ENCODE results near the gene POU2AF3. TPM values are rescaled to one million over a fixed set of nuclear protein-coding genes. Genes with fewer than 3 reads are reported as not detected.

The POU2AF3 gene
- total and polyA plus RNA-seq, 10 of the 15 experiments (the other 5 are each of a cell fraction or from before 2014, with no cell fraction given): 0.17 TPM; not detected in 8

- SMC1A ChIA-PET (ENCODE audit: uncharacterized antibody, unreplicated experiment): interaction anchor here (0.9 to 1.6 kb wide), 4 partner anchors 8 to 94 kb away, joined by 3 to 5 read pairs (median 4); no protein-coding TSS in a partner anchor
- no TSS peak for BruUV-seq (replicated peaks)
- Histone ChIP-seq H3K36me3 (ENCODE audit: control insufficient read depth in 2 of 2, insufficient read depth in 2 of 2, low read length in 1 of 2) (no peaks in the 10 kb centered on the region), H2AFZ (ENCODE audit: control insufficient read depth, low read depth, low read length) (no peak overlapping the region), H3K9ac (ENCODE audit: control insufficient read depth, insufficient read depth, low read length) (no peak overlapping the region), H3K4me1 (ENCODE audit: control insufficient read depth, insufficient read depth, low read length) (peaks cover 3% of the 10 kb centered on the region; the same call in 1 of the 2 replicates), H3K79me2 (ENCODE audit: control insufficient read depth, insufficient read depth, low read length) (no peaks in the 10 kb centered on the region), H3K4me3 (no peak overlapping the region), H4K20me1 (ENCODE audit: control insufficient read depth, insufficient read depth) (no peaks in the 10 kb centered on the region), H3K27ac (ENCODE audit: control insufficient read depth, insufficient read depth) (no peak overlapping the region), H3K9me3 (replicated peaks; ENCODE audit: control insufficient read depth, insufficient read depth, low read length) (peaks cover 2% of the 10 kb centered on the region; the same call in 1 of the 3 replicates), H3K4me2 (ENCODE audit: control insufficient read depth, insufficient read depth) (no peak overlapping the region), H3K27me3 (replicated peaks in 1 of 2; ENCODE audit: control insufficient read depth in 2 of 2, insufficient read depth in 2 of 2, low read length in 1 of 2) (no peaks in the 10 kb centered on the region)
- intact Hi-C loops (cut with micrococcal nuclease; ENCODE audit: unreplicated experiment): no loop called here
- in situ Hi-C loops (cut with MboI): no loop called here
- ATAC-seq: no peak
- CTCF ChIA-PET: interaction anchor here (0.6 to 3.8 kb wide), 4 partner anchors 34 to 859 kb away, joined by 3 to 27 read pairs (median 4); no protein-coding TSS in a partner anchor
- RAD21 ChIA-PET (ENCODE audit: unreplicated experiment): no interaction called here
- FAIRE-seq: no peak
- DNase-seq (ENCODE audit: low read depth, low spot score): no peak
- POLR2A ChIA-PET: interaction anchor here (1.7 kb wide), 1 partner anchor 82 kb away, joined by 4 read pairs; no protein-coding TSS in a partner anchor
- peak; percentile 34; the same call in 1 of the 2 replicates for TF ChIP-seq POLR2AphosphoS5 (IDR thresholded peaks at IDR 0.05; ENCODE audit: low read length)
- TF ChIP-seq NR2C1 (IDR thresholded peaks at IDR 0.05): no peak
- TF ChIP-seq FOS (IDR thresholded peaks at IDR 0.05; ENCODE audit: borderline replicate concordance, extremely low read depth, insufficient read length): no peak
- WGBS (ENCODE audit: insufficient coverage, insufficient replicate concordance, low lambda C conversion rate, missing lambda C conversion rate): 74% methylated on average over 9 of the region's 9 CpGs
Measured at GRCh38 chr11:111334532-111335502, 36.5 kb downstream of the POU2AF3 start.

- SMC1A ChIA-PET (ENCODE audit: uncharacterized antibody, unreplicated experiment): interaction anchor here (1.3 kb wide), 1 partner anchor 88 kb away, joined by 3 read pairs; no protein-coding TSS in a partner anchor
- no peaks in the 10 kb centered on the region for H4K20me1 ChIP-seq (ENCODE audit: control insufficient read depth, insufficient read depth)
- no peak overlapping the region for H3K27ac ChIP-seq (ENCODE audit: control insufficient read depth, insufficient read depth)
- no peaks in the 10 kb centered on the region for H3K79me2 ChIP-seq (ENCODE audit: control insufficient read depth, insufficient read depth, low read length)
- 79% methylated on average over 6 of the region's 6 CpGs for WGBS (ENCODE audit: insufficient coverage, insufficient replicate concordance, low lambda C conversion rate, missing lambda C conversion rate)
- H3K9me3 ChIP-seq (replicated peaks; ENCODE audit: control insufficient read depth, insufficient read depth, low read length): peaks cover 2% of the 10 kb centered on the region; the same call in 1 of the 3 replicates
- DNase-seq (ENCODE audit: low read depth, low spot score) (no peak), FAIRE-seq (no peak), ATAC-seq (no peak)
- H3K9ac ChIP-seq (ENCODE audit: control insufficient read depth, insufficient read depth, low read length): no peak overlapping the region
- H3K4me3 ChIP-seq: no peak overlapping the region
- RAD21 ChIA-PET (ENCODE audit: unreplicated experiment): no interaction called here
- in situ Hi-C loops (cut with MboI): no loop called here
- H3K4me2 ChIP-seq (ENCODE audit: control insufficient read depth, insufficient read depth): no peak overlapping the region
- H3K27me3 ChIP-seq (replicated peaks in 1 of 2; ENCODE audit: control insufficient read depth in 2 of 2, insufficient read depth in 2 of 2, low read length in 1 of 2): no peaks in the 10 kb centered on the region
- POLR2A ChIA-PET: no interaction called here
- intact Hi-C loops (cut with micrococcal nuclease; ENCODE audit: unreplicated experiment): no loop called here
- no peak overlapping the region for H2AFZ ChIP-seq (ENCODE audit: control insufficient read depth, low read depth, low read length)
- no peaks in the 10 kb centered on the region for H3K36me3 ChIP-seq (ENCODE audit: control insufficient read depth in 2 of 2, insufficient read depth in 2 of 2, low read length in 1 of 2)
- peaks cover 3% of the 10 kb centered on the region; the same call in 1 of the 2 replicates for H3K4me1 ChIP-seq (ENCODE audit: control insufficient read depth, insufficient read depth, low read length)
- no TSS peak for BruUV-seq (replicated peaks)
- CTCF ChIA-PET: interaction anchor here (0.6 to 1.4 kb wide), 2 partner anchors 94 to 860 kb away, joined by 3 to 4 read pairs; no protein-coding TSS in a partner anchor
- no peak for TF ChIP-seq EGR1 (IDR thresholded peaks at IDR 0.05; ENCODE audit: borderline replicate concordance in 1 of 2, low read depth in 2 of 2, low read length in 2 of 2)
- no peak for TF ChIP-seq ZBTB40 (IDR thresholded peaks at IDR 0.05; ENCODE audit: borderline replicate concordance)
- TF ChIP-seq JUND (IDR thresholded peaks at IDR 0.05; ENCODE audit: low read depth, low read length): no peak
Measured at GRCh38 chr11:111335549-111335948, 37.2 kb downstream of the POU2AF3 start.
